Measurements from ENCODE around the gene DGCR8.
"Not testable (repeated sequence)": the region's sequence is repeated elsewhere in the genome, so short reads cannot be mapped to it uniquely, and the experiment has no call there.

Gene DGCR8

DNA sequence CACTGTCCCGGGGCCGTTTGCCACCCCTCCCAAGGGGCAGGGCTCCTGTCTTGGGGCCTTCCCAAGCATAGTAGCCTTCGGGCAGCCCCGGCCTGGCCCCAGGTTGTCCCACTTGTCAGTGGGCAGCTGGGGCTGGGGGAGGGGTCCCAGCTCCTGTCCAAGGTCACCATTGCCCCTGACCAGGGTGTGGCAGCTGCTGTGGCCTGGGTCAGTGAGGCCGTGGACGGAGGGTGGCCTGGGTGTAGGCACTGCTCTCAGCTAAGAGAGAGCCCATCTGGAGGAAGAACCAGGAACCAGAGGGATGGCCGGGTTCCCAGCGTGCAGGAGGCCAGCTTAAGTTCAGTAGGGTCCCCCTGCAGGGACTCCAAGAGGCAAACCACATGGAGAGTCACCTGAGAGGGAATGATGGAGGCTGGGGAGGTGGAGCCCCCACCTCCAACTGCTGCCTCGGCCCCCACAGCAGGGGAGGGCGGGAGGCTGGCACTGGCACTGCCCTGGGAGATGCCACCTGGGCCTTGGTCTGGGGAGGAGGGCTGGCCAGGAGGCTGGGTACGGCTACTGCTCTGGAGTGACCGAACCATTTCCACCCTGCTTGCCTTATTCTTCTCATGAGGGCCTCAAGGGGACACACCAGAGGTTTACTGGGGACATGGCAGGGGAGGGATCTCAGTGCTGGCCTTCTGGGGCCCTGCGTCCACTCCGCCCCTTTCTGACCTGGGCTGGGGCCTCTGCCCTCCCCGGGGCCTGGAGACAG lies 77.6 kb downstream of the DGCR8 start:
- no peak overlapping the region for H3K4me3 ChIP-seq (ENCODE audit: insufficient read depth, low read depth, low read length, poor library complexity, severe bottlenecking)
- H3K27me3 ChIP-seq (replicated peaks; ENCODE audit: control insufficient read depth, insufficient read depth, low read length, poor library complexity, severe bottlenecking): no peaks in the 10 kb centered on the region
- DNase-seq: no peak
- H3K9me3 ChIP-seq (ENCODE audit: control insufficient read depth, low read length): no peaks in the 10 kb centered on the region
- H3K4me1 ChIP-seq (ENCODE audit: control insufficient read depth, insufficient read depth, low read length, poor library complexity, severe bottlenecking): peaks cover 4% of the 10 kb centered on the region
- no peak overlapping the region for H3K27ac ChIP-seq (ENCODE audit: insufficient read depth, low read length, poor library complexity, severe bottlenecking)
- H3K36me3 ChIP-seq (ENCODE audit: control insufficient read depth, insufficient read depth, low read length): no peaks in the 10 kb centered on the region

DNA sequence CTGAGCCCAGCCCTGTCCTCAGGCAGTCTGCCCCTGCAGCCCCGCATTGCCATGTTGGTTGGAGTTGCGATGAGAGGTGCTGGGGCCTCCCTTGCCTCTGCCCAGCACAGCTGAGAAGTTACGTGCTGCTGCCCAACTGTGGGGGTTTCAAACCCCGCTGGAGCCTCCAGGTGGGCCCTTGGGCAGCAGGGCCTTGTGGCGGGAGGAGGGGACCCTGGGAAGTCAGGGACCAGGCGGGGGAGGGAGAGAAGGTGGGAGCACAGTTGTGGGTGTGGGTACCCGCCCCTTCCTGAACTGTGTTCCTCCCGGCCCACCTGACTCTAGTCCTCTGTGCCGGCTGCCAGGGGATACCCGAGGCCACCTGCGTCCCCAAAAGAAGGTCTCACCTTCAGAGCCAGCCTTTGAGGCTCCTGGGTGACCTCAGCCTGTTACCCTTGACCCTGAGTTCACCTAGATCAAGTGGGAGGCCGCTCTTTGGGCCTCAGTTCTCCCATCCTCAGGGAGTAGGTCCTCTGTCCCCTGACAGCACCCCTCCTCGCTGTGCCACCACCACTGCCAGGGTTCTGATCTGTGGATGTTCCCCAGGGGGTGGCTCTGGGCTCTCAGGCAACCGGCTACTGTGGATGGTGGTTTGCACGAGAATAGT lies 78.5 kb downstream of the DGCR8 start:
- H3K9me3 ChIP-seq (ENCODE audit: control insufficient read depth, low read length): no peaks in the 10 kb centered on the region
- H3K27me3 ChIP-seq (replicated peaks; ENCODE audit: control insufficient read depth, insufficient read depth, low read length, poor library complexity, severe bottlenecking): no peaks in the 10 kb centered on the region
- no peak overlapping the region for H3K27ac ChIP-seq (ENCODE audit: insufficient read depth, low read length, poor library complexity, severe bottlenecking)
- H3K4me3 ChIP-seq (ENCODE audit: insufficient read depth, low read depth, low read length, poor library complexity, severe bottlenecking): no peak overlapping the region
- DNase-seq: no peak
- peaks cover 4% of the 10 kb centered on the region for H3K4me1 ChIP-seq (ENCODE audit: control insufficient read depth, insufficient read depth, low read length, poor library complexity, severe bottlenecking)
- no peaks in the 10 kb centered on the region for H3K36me3 ChIP-seq (ENCODE audit: control insufficient read depth, insufficient read depth, low read length)

DNA sequence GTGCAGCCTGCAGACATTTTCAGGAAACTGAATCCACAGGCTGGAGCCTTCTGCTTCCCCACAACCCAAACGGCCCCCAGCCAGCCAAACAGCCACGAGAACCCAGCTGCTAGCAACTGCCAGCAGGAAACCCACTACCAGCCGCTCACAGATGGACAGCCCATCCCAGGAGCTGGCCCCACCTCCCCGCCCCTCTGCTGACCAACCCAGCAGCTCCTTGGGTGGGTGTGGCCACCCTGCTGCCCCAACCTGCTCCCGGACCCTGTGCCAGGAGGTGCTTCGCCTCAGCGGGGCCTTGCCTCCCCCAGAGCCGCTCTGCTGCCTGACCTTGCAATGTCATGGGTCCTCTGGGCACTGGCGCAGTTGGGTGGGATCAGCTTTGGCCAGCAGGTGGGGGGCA lies 79.0 kb downstream of the DGCR8 start:
- Histone ChIP-seq H3K36me3 (ENCODE audit: control insufficient read depth, insufficient read depth, low read length) (no peaks in the 10 kb centered on the region), H3K27ac (ENCODE audit: insufficient read depth, low read length, poor library complexity, severe bottlenecking) (no peak overlapping the region), H3K9me3 (ENCODE audit: control insufficient read depth, low read length) (no peaks in the 10 kb centered on the region), H3K4me1 (ENCODE audit: control insufficient read depth, insufficient read depth, low read length, poor library complexity, severe bottlenecking) (peaks cover 4% of the 10 kb centered on the region), H3K4me3 (ENCODE audit: insufficient read depth, low read depth, low read length, poor library complexity, severe bottlenecking) (no peak overlapping the region), H3K27me3 (replicated peaks; ENCODE audit: control insufficient read depth, insufficient read depth, low read length, poor library complexity, severe bottlenecking) (no peaks in the 10 kb centered on the region)
- no peak for DNase-seq

DNA sequence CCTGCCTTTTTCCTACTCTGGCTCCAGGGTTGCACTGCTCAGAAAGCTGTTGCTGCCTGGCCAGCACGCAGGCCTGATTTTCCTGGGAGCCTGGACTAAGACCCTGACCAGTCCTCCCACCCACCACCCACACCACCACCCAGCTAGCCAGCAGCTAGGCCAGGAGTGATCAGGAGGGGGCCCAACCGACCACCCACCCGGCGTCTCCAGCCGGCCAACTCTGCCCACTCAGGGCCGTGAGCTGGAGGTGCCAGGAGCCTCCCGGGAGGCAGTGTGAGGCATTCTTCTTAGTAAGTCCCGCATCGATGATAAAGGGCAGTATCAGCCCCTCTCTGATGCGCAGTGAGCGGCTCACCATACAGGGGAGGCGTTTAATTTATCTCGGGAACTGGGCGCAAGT lies 79.5 kb downstream of the DGCR8 start:
- not testable (repeated sequence) for H3K27me3 ChIP-seq (replicated peaks; ENCODE audit: control insufficient read depth, insufficient read depth, low read length, poor library complexity, severe bottlenecking); H3K36me3 ChIP-seq (ENCODE audit: control insufficient read depth, insufficient read depth, low read length); H3K4me3 ChIP-seq (ENCODE audit: insufficient read depth, low read depth, low read length, poor library complexity, severe bottlenecking); H3K27ac ChIP-seq (ENCODE audit: insufficient read depth, low read length, poor library complexity, severe bottlenecking); H3K4me1 ChIP-seq (ENCODE audit: control insufficient read depth, insufficient read depth, low read length, poor library complexity, severe bottlenecking); DNase-seq; H3K9me3 ChIP-seq (ENCODE audit: control insufficient read depth, low read length)

DNA sequence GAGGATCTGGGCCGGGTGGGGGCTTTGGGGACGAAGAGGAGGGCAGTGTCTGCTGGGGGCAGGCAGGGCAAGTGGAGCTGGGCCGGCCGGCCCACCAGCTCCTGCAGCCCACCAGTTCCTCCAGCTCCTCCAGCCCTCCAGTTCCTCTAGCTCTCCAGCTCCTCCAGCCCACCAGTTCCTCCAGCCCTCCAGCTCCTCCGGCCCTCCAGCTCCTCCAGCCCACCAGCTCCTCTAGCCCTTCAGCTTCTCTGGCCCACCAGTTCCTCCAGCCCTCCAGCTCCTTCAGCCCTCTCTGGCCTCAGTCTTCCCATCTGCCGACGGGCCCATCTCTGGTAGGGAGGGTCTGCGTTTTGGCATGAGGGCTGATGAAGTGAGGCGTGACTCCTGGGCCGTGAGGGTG lies 80.0 kb downstream of the DGCR8 start:
- DNase-seq: no peak
- no peaks in the 10 kb centered on the region for H3K9me3 ChIP-seq (ENCODE audit: control insufficient read depth, low read length)
- H3K27me3 ChIP-seq (replicated peaks; ENCODE audit: control insufficient read depth, insufficient read depth, low read length, poor library complexity, severe bottlenecking): no peaks in the 10 kb centered on the region
- H3K36me3 ChIP-seq (ENCODE audit: control insufficient read depth, insufficient read depth, low read length): no peaks in the 10 kb centered on the region
- H3K4me1 ChIP-seq (ENCODE audit: control insufficient read depth, insufficient read depth, low read length, poor library complexity, severe bottlenecking): peaks cover 4% of the 10 kb centered on the region
- H3K4me3 ChIP-seq (ENCODE audit: insufficient read depth, low read depth, low read length, poor library complexity, severe bottlenecking): no peak overlapping the region
- no peak overlapping the region for H3K27ac ChIP-seq (ENCODE audit: insufficient read depth, low read length, poor library complexity, severe bottlenecking)

Data from effector memory CD4-positive, alpha-beta T cell (primary cell).